NB4 (cell line): ENCODE measurements around the gene GPN1.
A peak's percentile ranks its signal among the peaks of the same experiment; 100 is the strongest.

Experiments used
- DNase-seq: peaks from one replicate; pipeline ENCODE4 v3.0.0; 2010; ENCODE audit warnings: low read depth
- H3K4me3 ChIP-seq: one replicate; pipeline ENCODE4 v1.5.1; 2011; ENCODE audit warnings: mild to moderate bottlenecking, low read depth, low read length, moderate library complexity
- MYC ChIP-seq: IDR thresholded peaks from 2 replicates; pipeline ENCODE4 v1.6.1; 2011; ENCODE audit warnings: low read depth, low read length
- POLR2A ChIP-seq: IDR thresholded peaks from 2 replicates; pipeline ENCODE4 v1.6.1; 2011; ENCODE audit warnings: mild to moderate bottlenecking; ENCODE audit not compliant: insufficient read length; ENCODE audit errors: extremely low read depth
- TF ChIP-seq, protein P1 (sequence below): IDR thresholded peaks from 2 replicates; pipeline ENCODE4 v1.6.1; 2011; ENCODE audit warnings: low read depth, low read length
- TF ChIP-seq, protein P2 (sequence below): IDR thresholded peaks from one replicate; pipeline ENCODE4 v1.5.1; 2012; ENCODE audit warnings: low read depth, low read length

GPN1 gene

DNA sequence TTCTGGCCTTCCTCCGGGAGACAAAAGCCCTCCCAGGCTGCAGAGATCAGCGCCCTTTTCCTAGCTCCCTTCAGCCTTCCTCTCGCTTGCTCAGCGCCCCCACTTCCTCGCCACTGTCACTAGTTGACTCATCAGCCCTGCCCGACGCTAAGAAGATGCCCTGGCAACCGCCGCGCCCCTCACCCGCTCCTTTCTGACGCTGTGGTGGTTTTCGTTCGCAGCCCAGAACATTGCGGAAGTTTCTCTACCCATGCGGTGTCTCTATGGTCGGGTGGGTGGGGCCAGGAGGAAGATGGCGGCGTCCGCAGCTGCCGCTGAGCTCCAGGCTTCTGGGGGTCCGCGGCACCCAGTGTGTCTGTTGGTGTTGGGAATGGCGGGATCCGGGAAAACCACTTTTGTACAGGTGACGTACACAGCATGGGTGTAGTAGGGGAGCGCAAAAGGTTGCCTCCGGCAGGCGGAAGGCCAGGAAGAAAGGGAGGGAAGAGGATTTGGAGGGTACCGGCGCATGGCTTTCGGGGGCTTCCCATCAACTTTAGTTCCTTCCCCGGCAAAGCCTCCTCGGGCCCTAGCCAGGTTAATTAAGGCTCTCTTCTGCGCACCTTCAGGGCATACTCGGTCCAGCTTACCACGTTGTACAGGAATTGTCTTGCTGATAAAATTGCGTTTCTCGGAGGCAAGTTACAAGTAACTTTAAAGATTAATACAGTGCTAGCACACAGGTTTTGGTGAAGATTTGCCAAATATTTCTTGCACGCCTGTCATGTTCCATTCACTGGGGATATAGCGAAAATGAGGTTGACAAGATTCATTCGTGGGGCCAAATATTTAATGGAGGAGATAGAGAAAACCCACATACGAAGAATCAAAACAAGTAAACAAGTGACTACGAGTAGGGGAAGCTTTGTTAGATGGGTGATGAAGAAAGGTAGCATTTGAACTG lies at the start of gene GPN1, which contains the start of gene CCDC121:
TSS of gene GPN1 (plus strand) at position 284 of the 943 bp plus-strand sequence. CDS start at position 293, 9 bp downstream.
TSS of gene CCDC121 (minus strand) at position 246 of the 943 bp plus-strand sequence. CDS start 1,213 bp downstream, outside the sequence.
- peak; percentile 98 for DNase-seq
- TF ChIP-seq POLR2A, result peak; percentile 85
- peak; percentile 83 for TF ChIP-seq MYC
- TF ChIP-seq, protein P1, sequence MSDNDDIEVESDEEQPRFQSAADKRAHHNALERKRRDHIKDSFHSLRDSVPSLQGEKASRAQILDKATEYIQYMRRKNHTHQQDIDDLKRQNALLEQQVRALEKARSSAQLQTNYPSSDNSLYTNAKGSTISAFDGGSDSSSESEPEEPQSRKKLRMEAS, result peak; percentile 86
- TF ChIP-seq, protein P2, sequence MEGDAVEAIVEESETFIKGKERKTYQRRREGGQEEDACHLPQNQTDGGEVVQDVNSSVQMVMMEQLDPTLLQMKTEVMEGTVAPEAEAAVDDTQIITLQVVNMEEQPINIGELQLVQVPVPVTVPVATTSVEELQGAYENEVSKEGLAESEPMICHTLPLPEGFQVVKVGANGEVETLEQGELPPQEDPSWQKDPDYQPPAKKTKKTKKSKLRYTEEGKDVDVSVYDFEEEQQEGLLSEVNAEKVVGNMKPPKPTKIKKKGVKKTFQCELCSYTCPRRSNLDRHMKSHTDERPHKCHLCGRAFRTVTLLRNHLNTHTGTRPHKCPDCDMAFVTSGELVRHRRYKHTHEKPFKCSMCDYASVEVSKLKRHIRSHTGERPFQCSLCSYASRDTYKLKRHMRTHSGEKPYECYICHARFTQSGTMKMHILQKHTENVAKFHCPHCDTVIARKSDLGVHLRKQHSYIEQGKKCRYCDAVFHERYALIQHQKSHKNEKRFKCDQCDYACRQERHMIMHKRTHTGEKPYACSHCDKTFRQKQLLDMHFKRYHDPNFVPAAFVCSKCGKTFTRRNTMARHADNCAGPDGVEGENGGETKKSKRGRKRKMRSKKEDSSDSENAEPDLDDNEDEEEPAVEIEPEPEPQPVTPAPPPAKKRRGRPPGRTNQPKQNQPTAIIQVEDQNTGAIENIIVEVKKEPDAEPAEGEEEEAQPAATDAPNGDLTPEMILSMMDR, result no peak
- peak within 1 kb of the TSS; percentile 97 for H3K4me3 ChIP-seq

DNA sequence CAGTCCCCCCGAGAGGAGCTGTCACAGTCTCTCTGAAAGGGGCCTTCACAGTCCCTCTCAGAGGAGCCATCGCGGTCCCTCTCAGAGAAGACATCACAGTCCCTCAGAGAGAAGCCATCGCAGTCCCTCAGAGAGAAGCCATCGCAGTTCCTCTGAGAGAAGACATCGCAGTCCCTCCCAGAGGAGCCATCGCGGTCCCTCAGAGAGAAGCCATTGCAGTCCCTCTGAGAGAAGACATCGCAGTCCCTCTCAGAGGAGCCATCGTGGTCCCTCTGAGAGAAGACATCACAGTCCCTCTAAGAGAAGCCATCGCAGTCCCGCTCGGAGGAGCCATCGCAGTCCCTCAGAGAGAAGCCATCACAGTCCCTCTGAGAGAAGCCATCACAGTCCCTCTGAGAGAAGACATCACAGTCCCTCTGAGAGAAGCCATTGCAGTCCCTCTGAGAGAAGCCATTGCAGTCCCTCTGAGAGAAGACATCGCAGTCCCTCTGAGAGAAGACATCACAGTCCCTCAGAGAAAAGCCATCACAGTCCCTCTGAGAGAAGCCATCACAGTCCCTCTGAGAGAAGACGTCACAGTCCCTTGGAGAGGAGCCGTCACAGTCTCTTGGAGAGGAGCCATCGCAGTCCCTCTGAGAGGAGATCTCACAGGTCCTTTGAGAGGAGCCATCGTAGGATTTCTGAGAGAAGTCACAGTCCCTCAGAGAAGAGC lies 47.3 kb upstream of the GPN1 start:
- DNase-seq, result no peak
- H3K4me3 ChIP-seq, result no peak overlapping the region
- TF ChIP-seq, protein P1, result no peak

DNA sequence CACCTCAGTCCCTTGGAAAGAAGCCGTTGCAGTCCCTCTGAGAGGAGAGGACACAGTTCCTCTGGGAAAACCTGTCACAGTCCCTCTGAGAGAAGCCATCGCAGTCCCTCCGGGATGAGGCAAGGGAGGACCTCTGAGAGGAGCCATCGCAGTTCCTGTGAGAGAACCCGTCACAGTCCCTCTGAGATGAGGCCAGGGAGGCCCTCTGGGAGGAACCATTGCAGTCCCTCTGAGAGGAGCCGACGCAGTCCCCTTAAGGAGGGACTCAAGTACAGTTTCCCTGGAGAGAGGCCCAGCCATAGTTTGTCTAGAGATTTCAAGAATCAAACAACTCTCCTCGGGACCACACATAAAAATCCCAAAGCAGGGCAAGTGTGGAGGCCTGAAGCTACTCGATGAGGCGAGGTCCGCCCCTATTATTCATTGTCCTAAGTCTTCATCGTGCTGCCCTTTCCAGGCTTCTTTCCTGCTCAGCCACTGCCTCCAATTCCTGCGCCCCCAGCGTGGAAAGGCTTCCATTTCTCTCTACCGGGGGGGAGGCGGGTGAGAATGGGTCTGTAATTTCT lies 46.6 kb upstream of the GPN1 start:
- TF ChIP-seq POLR2A, result no peak
- TF ChIP-seq MYC, result no peak
- TF ChIP-seq, protein P2, result no peak
- TF ChIP-seq, protein P1, result no peak
- peak overlapping the region; percentile 32 for H3K4me3 ChIP-seq
- peak; percentile 33 for DNase-seq

DNA sequence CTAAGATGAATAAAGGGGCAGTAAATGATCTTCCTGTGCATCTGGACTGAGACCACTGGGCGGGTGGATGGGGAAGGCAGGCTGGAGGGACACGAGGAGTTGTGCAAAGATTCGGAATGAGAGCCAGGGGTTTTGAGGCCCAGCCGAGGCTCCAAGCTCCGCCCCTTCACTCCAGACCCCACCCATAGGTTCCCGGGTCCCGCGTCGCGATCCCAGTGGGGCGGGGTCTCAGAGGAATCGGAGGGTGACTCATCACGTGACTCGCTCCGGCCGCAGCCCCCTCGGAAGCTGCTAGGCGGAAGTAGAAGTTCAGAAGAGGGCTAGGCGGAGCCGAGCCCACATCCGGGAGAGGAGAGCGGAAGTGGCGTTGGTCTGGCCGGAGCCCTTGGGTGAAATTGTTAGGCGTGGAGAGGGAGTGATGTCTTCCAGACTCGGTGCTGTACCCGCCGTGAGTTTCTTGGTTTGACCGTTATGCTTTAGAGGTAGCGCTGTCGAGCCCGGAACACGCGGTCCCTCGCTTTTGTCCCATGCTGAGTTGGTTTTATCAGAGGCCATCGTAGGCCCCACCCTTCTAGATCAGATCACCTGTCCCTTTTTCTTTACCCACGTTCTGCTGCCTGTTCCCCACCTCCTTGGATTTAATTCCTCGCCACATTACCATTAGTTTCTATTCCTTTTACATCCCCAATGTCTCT lies 46.0 kb upstream of the GPN1 start, which contains the start of gene ZNF512:
TSS of gene ZNF512 (plus strand) at position 348 of the 695 bp plus-strand sequence. CDS start at position 419, 71 bp downstream.
- peak within 1 kb of the TSS; percentile 90 for H3K4me3 ChIP-seq
- peak; percentile 98 for DNase-seq
- TF ChIP-seq, protein P1, result peak; percentile 71
- TF ChIP-seq, protein P2, result no peak
- TF ChIP-seq MYC (peak; percentile 57; the same call in 1 of the 2 replicates), POLR2A (peak; percentile 82)

DNA sequence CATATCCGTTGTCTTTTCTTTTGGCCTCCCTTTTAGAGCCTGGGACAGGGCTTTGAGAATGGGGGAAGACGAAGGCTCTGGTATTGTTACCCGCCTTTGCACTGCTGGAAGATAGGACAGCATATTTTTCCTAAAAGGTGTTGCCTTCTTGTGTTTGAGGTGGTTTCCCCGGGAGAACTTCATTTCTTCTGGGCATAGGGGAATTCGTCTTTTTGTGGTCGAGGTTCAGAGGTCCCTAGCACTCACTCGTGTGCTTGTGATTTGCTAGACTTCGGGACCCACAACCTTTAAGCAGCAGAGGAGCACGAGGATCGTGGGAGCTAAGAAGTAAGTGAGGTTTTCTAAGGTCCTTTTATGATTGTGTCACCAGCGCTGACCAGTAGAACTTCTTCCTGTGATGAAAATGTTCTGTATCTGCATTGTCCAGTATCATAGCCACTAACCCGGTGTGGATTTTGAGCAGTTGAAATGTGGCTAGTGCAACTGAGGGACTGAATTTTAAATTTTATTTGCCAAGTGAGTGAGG lies 45.4 kb upstream of the GPN1 start:
- peak; percentile 56 for DNase-seq
- peak overlapping the region; percentile 90 for H3K4me3 ChIP-seq
- TF ChIP-seq MYC, result no peak
- TF ChIP-seq, protein P1, result 0 out of 2 replicates have a peak, but pooled peaks have one; percentile 19
